NCI-H526 treated with DMSO at 0.1 percent for 48 hours (cell line): Measurements from ENCODE around the gene NPEPL1.
"Not testable (repeated sequence)": the region's sequence is repeated elsewhere in the genome, so short reads cannot be mapped to it uniquely, and the experiment has no call there.

Experiments
- DNase-seq: peaks from one replicate; lab custom pipeline; 2025; lab: John Stamatoyannopoulos, UW

NPEPL1 gene

DNA sequence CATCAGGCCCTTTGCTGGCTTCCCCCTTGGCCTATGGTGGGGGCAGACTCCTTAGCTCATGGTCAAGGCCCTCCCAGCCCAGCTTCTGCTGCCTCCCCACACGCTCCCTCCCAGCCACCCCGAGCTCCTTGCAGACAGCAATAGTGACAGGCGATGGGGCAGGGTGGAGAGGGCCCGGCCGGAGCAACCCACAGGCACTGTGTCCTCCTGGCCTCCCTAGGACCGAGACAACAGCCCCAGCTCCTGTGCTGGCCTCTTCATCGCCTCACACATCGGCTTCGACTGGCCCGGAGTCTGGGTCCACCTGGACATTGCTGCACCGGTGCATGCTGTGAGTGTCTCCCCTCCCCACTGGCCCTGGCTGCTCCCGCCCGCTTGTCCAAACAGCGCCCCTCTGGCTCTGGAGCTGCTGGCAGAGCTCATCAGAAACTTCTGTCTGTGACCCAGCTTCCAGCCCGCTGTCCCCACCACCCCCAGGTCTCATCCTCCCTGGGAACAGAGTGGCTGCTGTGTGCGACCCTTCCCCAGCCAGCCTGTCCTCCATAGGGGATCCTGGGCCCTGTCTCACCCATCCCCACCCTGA lies 21.8 kb downstream of the NPEPL1 start:
- DNase-seq, result no peak

DNA sequence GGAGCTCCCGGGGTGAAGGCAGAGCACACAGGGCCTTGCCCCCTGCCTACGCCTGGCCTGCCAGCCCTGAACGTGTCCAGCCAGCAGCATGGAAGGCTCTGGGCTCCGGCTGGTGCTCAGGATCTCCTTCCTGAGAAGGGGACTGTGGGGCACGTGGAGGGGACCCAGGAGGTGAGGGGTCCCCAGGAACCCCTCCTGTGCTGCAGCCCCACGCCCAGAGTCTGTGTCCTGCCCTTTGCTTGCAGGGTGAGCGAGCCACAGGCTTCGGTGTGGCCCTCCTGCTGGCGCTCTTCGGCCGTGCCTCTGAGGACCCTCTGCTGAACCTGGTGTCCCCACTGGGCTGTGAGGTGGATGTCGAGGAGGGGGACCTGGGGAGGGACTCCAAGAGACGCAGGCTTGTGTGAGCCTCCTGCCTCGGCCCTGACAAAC lies 22.3 kb downstream of the NPEPL1 start:
- no peak for DNase-seq

DNA sequence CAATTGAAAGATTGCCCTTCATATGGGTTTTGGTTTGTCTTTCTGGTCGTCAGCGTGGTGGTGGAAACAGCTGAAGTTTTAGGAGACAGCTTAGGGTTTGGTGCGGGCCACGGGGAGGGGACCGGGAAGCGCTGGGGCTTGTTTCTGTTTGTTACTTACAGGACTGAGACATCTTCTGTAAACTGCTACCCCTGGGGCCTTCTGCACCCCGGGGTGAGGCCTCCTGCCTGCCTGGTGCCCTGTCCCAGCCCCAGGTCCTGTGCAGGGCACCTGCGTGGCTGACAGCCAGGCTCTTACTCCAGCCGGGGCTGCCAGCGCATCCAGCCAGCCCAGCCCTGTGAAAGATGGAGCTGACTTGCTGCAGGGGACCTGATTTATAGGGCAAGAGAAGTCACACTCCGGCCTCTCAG lies 22.8 kb downstream of the NPEPL1 start:
- no peak for DNase-seq

GRCh38 chr20:58715801-58716475 lies 23.3 kb downstream of the NPEPL1 start:
- DNase-seq, result no peak

DNA sequence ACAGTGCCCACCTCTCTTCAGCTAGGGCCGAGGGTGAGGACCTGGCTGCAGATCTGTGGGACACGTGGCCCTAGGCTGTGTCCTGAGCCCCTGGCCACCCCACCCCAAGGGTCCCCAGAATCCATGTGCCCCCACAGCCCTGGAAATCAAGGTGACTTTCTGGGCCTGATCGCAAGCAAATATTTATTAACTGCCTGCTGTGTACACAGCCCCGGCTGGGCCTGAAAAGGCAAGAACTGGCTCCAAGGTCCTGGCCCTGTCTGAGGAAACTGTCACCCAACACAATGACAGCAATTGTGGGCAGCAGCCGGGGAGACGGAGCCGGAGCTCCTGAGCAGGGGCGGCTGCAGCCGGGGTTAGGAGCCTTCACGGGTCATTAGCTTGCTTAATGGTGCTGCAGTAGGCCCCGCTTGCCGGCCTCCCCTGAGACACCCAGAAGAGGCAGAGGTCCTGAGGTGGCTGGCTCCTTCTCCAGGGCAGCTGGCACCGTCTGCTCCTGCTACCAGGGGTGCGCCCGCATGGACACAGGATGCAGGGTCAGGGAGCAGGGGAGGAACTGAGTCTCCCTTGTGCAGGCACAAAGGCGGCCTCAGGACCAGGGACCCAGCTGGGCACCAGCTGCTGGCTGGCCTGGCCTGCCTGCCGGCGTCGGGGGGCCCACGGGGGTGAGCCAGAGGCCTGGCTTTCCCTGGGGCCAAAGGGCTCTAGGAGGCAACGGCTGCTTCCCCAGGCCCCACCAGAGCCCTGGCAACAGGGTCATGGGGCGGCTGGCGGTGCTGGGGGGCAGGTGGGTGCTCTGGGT lies 24.1 kb downstream of the NPEPL1 start:
- DNase-seq, result no peak

DNA sequence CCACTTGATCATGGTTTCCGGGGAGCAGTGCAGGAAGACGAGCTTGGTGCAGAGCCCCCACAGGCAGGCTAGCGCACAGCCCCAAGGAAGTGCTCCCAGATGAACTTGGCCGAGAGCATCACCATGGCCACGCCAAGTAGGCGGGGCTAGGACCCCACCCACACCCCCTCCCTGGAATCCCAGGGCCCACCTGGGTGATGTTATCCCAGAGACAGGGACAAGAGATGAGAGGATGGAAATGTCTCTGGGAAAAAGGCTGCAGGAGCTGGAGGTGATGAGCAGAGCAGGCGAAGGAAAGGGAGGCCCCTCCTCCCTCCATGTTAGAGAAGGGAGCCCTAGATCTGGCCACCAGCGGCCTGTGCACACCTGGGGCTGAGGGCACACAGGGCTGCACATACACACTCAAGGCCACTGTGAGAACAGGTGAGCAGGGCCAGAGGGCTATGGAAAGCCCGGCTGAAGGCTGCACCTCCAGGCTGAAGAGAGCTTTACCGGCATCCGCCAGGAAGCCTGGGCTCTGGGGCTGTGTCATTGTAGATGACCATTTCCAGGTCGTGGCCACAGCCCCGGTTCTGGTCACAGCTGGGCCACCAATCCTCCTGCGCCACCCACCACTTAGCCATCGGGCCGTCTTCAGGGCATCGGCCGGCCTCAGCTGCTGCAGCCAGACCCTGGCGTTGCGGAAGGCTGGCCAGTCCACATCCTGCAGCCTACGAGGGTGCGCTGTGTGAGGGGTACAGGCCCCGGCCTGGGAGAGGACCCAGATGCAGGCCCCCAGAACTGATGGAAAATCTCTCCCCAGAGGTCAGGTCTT lies 24.9 kb downstream of the NPEPL1 start:
- DNase-seq, result no peak

GRCh38 chr20:58718121-58718563 lies 25.5 kb downstream of the NPEPL1 start:
- DNase-seq, result no peak

DNA sequence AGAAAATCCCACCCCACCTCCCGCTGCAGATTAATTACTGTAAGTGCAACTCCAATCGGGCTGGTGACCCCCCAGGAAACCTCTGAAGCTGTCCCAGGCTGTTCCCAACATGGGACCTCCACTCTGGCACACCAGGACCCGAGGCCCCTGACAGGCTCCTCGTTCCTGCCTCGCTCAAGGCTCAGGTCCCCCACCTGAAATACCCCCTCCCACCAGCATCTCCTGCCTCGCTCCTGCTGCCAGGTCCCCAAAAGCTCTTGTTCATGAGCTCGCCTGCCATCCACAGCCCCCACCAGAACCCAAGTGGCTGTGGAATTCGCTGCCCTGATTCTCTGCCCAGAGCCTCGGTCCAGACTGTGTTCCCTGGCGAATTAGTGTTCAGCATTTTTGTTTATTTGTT lies 26.1 kb downstream of the NPEPL1 start:
- DNase-seq, result no peak

- no peak for DNase-seq
Measured at GRCh38 chr20:58719258-58719657, 26.7 kb downstream of the NPEPL1 start.

- DNase-seq, result no peak
Measured at GRCh38 chr20:58719971-58720371, 27.4 kb downstream of the NPEPL1 start.

- no peak for DNase-seq
Measured at GRCh38 chr20:58720890-58721289, 28.3 kb downstream of the NPEPL1 start.

- no peak for DNase-seq
Measured at GRCh38 chr20:58721951-58722778, 29.6 kb downstream of the NPEPL1 start.

DNA sequence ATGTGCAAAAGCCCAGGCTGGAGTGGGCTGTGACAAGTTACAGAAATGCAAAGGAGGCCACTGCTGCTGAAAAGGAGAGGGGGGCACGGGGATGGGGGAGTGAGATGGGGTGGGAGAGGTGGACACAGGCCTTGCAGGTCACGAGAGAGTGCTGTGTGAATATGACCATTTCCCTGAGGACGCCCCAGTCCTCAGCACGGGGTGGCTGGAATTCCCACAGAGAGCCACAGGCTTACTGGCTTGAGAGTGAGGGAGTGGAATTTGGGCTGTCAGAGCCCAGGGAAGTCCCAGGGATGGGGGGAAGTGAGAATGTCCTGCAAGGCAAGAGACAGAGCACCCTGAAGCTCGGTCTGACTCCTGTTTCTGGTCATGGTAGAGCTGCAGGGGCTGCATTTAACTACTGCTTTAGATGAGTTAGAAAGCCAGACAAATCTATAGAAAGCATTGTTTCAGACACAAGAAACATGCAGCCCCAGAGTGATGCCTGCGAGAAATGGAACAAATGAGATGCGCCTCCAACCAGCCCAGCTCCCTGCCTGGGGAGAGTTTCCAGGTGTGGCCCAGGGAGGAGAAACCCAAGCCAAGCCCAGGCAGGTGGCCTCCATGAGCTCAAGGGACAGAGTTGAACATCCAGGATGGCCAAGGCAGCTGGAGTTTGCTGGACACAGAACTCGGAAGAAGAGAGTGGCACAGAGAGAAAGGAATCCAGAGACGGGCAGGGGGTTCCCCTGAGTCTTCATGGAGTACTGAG lies 30.5 kb downstream of the NPEPL1 start:
- DNase-seq, result no peak

DNA sequence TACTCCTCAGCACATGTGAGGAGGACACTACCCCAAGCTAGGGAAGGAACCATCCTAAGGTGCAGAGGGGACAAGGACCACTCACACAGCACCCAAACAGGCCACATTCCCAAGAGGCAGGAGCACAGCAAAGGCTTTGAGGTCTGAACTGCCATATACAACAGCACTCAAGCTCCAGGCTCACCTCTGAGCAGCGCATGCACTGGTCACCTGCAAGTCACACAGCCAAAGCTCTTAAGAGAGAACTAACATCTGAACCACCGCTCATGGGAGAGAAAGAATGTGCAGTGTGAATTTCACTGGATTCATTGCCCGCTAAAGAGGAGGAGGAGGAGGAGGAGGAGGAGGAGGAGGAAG lies 31.0 kb downstream of the NPEPL1 start:
- DNase-seq, result no peak

DNA sequence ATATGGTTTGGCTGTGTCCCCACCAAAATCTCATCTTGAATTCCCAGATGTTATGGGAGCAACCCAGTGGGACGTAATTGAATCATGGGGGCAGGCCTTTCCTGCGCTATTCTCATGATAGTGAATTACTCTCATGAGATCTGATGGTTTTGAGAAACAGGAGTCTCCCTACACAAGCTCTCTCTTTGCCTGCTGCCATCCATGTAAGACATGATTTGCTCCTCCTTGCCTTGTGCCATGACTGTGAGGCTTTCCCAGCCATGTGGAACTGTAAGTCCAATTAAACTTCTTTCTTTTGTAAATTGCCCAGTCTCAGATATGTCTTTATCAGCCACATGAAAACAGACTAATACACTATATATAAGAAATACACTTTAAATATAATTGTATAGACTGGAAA lies 33.6 kb downstream of the NPEPL1 start:
- not testable (repeated sequence) for DNase-seq

GRCh38 chr20:58731192-58731591 lies 38.6 kb downstream of the NPEPL1 start:
- DNase-seq, result no peak

GRCh38 chr20:58737198-58737597 lies 44.6 kb downstream of the NPEPL1 start:
- no peak for DNase-seq

- DNase-seq, result no peak
Measured at GRCh38 chr20:58740356-58741308, 48.0 kb downstream of the NPEPL1 start.

DNA sequence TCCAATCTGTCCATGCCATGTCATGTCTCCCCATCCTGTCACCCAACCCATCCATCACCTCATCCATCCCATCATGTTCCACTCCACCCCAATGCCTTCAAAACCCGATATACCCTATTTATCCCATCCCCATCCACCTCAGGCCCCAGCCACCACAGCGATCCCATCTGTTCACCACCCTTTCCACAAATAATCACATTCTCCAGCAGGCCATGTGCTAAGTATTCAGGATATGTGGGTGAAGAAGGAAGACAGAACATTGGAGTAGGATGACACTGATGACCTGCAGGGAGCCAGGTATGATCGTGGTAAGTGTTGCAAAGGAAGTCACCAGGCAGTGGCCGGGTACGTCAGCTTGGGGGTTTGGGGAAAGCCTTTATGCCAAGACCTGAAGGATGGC lies 48.8 kb downstream of the NPEPL1 start:
- no peak for DNase-seq
